Measurements from ENCODE around the gene CD2BP2. TPM values are rescaled to one million over a fixed set of nuclear protein-coding genes. Genes with fewer than 3 reads are reported as not detected.
A peak's percentile ranks its signal among the peaks of the same experiment; 100 is the strongest.

The CD2BP2 gene
- total and polyA plus RNA-seq, 2 donors (not counting 1 experiment from before 2014, with no cell fraction given) = 35.2 to 45.5 TPM

GRCh38 chr16:30372725-30373124 is 17.6 kb upstream of the CD2BP2 start:
- Histone ChIP-seq H3K4me1 (ENCODE audit: control insufficient read depth, extremely low read depth, insufficient read depth, low read length) (peaks cover 7% of the 10 kb centered on the region), H3K79me2 (ENCODE audit: control insufficient read depth, insufficient read depth, low read length) (peaks cover 22% of the 10 kb centered on the region), H3K4me2 (ENCODE audit: extremely low read depth, insufficient read depth, low read length) (no peak overlapping the region), H2AFZ (ENCODE audit: low read length) (no peak overlapping the region), H3K4me3 (replicated peaks in 1 of 4; ENCODE audit: control extremely low read depth in 1 of 4, insufficient read depth in 1 of 4, low read depth in 3 of 4, low read length in 4 of 4) (no peak overlapping the region), H3K27me3 (ENCODE audit: control insufficient read depth, insufficient read depth, low read length) (no peaks in the 10 kb centered on the region), H3K36me3 (ENCODE audit: control insufficient read depth, insufficient read depth, low read length) (no peaks in the 10 kb centered on the region), H3K9ac (ENCODE audit: insufficient read depth, low read length) (no peak overlapping the region), H3K27ac (ENCODE audit: insufficient read depth, low read length) (no peak overlapping the region), H3K9me3 (ENCODE audit: control insufficient read depth, insufficient read depth, low read depth, low read length) (no peaks in the 10 kb centered on the region), H4K20me1 (ENCODE audit: control insufficient read depth, extremely low read depth, insufficient read depth, low read length) (no peaks in the 10 kb centered on the region)
- DNase-seq (ENCODE audit: low read depth in 2 of 2) = no peak
- no peak for TF ChIP-seq CTCF (conservative IDR thresholded peaks at IDR 0.05 in 1 of 2, IDR thresholded peaks at IDR 0.05 in 1 of 2; ENCODE audit: low read depth in 1 of 2, low read length in 2 of 2)
- no peak for TF ChIP-seq EZH2 (IDR thresholded peaks at IDR 0.05; ENCODE audit: low read length, missing control alignments)

- Histone ChIP-seq H3K36me3 (ENCODE audit: control insufficient read depth, insufficient read depth, low read length) (no peaks in the 10 kb centered on the region), H3K27ac (ENCODE audit: insufficient read depth, low read length) (no peak overlapping the region), H3K79me2 (ENCODE audit: control insufficient read depth, insufficient read depth, low read length) (peaks cover 28% of the 10 kb centered on the region), H3K9ac (ENCODE audit: insufficient read depth, low read length) (no peak overlapping the region), H3K4me1 (ENCODE audit: control insufficient read depth, extremely low read depth, insufficient read depth, low read length) (peaks cover 4% of the 10 kb centered on the region), H3K27me3 (ENCODE audit: control insufficient read depth, insufficient read depth, low read length) (no peaks in the 10 kb centered on the region), H3K4me3 (replicated peaks in 1 of 4; ENCODE audit: control extremely low read depth in 1 of 4, insufficient read depth in 1 of 4, low read depth in 3 of 4, low read length in 4 of 4) (no peak overlapping the region), H2AFZ (ENCODE audit: low read length) (no peak overlapping the region), H3K9me3 (ENCODE audit: control insufficient read depth, insufficient read depth, low read depth, low read length) (no peaks in the 10 kb centered on the region), H4K20me1 (ENCODE audit: control insufficient read depth, extremely low read depth, insufficient read depth, low read length) (no peaks in the 10 kb centered on the region), H3K4me2 (ENCODE audit: extremely low read depth, insufficient read depth, low read length) (no peak overlapping the region)
- no peak for DNase-seq (ENCODE audit: low read depth in 2 of 2)
- TF ChIP-seq EZH2 (IDR thresholded peaks at IDR 0.05; ENCODE audit: low read length, missing control alignments) (no peak), CTCF (conservative IDR thresholded peaks at IDR 0.05 in 1 of 2, IDR thresholded peaks at IDR 0.05 in 1 of 2; ENCODE audit: low read depth in 1 of 2, low read length in 2 of 2) (no peak)
Measured at GRCh38 chr16:30372038-30372712, 17.1 kb upstream of the CD2BP2 start.

GRCh38 chr16:30371248-30371816 is 16.2 kb upstream of the CD2BP2 start:
- TF ChIP-seq CTCF (conservative IDR thresholded peaks at IDR 0.05 in 1 of 2, IDR thresholded peaks at IDR 0.05 in 1 of 2; ENCODE audit: low read depth in 1 of 2, low read length in 2 of 2) = no peak
- no peak for TF ChIP-seq EZH2 (IDR thresholded peaks at IDR 0.05; ENCODE audit: low read length, missing control alignments)
- Histone ChIP-seq H3K4me2 (ENCODE audit: extremely low read depth, insufficient read depth, low read length) (peak overlapping the region; percentile 38), H2AFZ (ENCODE audit: low read length) (peak overlapping the region; percentile 32), H3K9me3 (ENCODE audit: control insufficient read depth, insufficient read depth, low read depth, low read length) (no peaks in the 10 kb centered on the region), H3K4me1 (ENCODE audit: control insufficient read depth, extremely low read depth, insufficient read depth, low read length) (peaks cover 4% of the 10 kb centered on the region), H3K4me3 (replicated peaks in 1 of 4; ENCODE audit: control extremely low read depth in 1 of 4, insufficient read depth in 1 of 4, low read depth in 3 of 4, low read length in 4 of 4) (peak overlapping the region; percentile 22 to 60 (median 40)), H4K20me1 (ENCODE audit: control insufficient read depth, extremely low read depth, insufficient read depth, low read length) (no peaks in the 10 kb centered on the region), H3K36me3 (ENCODE audit: control insufficient read depth, insufficient read depth, low read length) (no peaks in the 10 kb centered on the region), H3K27ac (ENCODE audit: insufficient read depth, low read length) (peak overlapping the region; percentile 13), H3K9ac (ENCODE audit: insufficient read depth, low read length) (peak overlapping the region; percentile 0), H3K27me3 (ENCODE audit: control insufficient read depth, insufficient read depth, low read length) (no peaks in the 10 kb centered on the region), H3K79me2 (ENCODE audit: control insufficient read depth, insufficient read depth, low read length) (peaks cover 36% of the 10 kb centered on the region)
- no peak for DNase-seq (ENCODE audit: low read depth in 2 of 2)
